ENCODE data around the gene RAVER1. TPM values are rescaled to one million over a fixed set of nuclear protein-coding genes. Genes with fewer than 3 reads are reported as not detected.
"Not testable (repeated sequence)": the region's sequence is repeated elsewhere in the genome, so short reads cannot be mapped to it uniquely, and the experiment has no call there.

Gene RAVER1
- total RNA-seq, 4 donors from 2014 or later = 7.4 to 42.4 (median 16.4) TPM

GRCh38 chr19:10339977-10340376, 6.6 kb upstream of the RAVER1 start:
- Histone ChIP-seq H3K27me3 (no peaks in the 10 kb centered on the region), H3K27ac (no peak overlapping the region), H3K4me3 (no peak overlapping the region), H3K9me3 (no peaks in the 10 kb centered on the region), H3K4me1 (no peaks in the 10 kb centered on the region), H3K36me3 (no peaks in the 10 kb centered on the region)
- TF ChIP-seq, protein P1, sequence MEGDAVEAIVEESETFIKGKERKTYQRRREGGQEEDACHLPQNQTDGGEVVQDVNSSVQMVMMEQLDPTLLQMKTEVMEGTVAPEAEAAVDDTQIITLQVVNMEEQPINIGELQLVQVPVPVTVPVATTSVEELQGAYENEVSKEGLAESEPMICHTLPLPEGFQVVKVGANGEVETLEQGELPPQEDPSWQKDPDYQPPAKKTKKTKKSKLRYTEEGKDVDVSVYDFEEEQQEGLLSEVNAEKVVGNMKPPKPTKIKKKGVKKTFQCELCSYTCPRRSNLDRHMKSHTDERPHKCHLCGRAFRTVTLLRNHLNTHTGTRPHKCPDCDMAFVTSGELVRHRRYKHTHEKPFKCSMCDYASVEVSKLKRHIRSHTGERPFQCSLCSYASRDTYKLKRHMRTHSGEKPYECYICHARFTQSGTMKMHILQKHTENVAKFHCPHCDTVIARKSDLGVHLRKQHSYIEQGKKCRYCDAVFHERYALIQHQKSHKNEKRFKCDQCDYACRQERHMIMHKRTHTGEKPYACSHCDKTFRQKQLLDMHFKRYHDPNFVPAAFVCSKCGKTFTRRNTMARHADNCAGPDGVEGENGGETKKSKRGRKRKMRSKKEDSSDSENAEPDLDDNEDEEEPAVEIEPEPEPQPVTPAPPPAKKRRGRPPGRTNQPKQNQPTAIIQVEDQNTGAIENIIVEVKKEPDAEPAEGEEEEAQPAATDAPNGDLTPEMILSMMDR (IDR thresholded peaks at IDR 0.05) = no peak
- no peak for TF ChIP-seq POLR2A (IDR thresholded peaks at IDR 0.05)
- intact Hi-C loops (cut with DNase I; ENCODE audit: low total_unique reads) = loop anchor here (10.0 kb wide), 1 partner anchor 45 kb away; the partner anchor contains the start of gene TYK2
- DNase-seq = no peak

GRCh38 chr19:10339380-10339960, 6.1 kb upstream of the RAVER1 start, which contains the start of gene ICAM3:
TSS of gene ICAM3 (minus strand) at chr19:10339624. CDS start at chr19:10339614, 10 bp downstream.
- DNase-seq = no peak
- no peaks in the 10 kb centered on the region for H3K36me3 ChIP-seq
- no peaks in the 10 kb centered on the region for H3K4me1 ChIP-seq
- intact Hi-C loops (cut with DNase I; ENCODE audit: low total_unique reads) = loop anchor here (10.0 kb wide), 1 partner anchor 45 kb away; the partner anchor contains the start of gene TYK2
- H3K27me3 ChIP-seq = no peaks in the 10 kb centered on the region
- no peaks in the 10 kb centered on the region for H3K9me3 ChIP-seq
- TF ChIP-seq POLR2A (IDR thresholded peaks at IDR 0.05) = no peak
- TF ChIP-seq, protein P1 (IDR thresholded peaks at IDR 0.05) = no peak
- H3K4me3 ChIP-seq = no peak within 1 kb of the TSS
- no peak within 1 kb of the TSS for H3K27ac ChIP-seq

- intact Hi-C loops (cut with DNase I; ENCODE audit: low total_unique reads) = loop anchor here (10.0 kb wide), 1 partner anchor 46 kb away; the partner anchor contains the start of gene TYK2
- no peak for DNase-seq
- Histone ChIP-seq H3K9me3 (no peaks in the 10 kb centered on the region), H3K4me1 (no peaks in the 10 kb centered on the region), H3K27me3 (no peaks in the 10 kb centered on the region), H3K4me3 (no peak overlapping the region), H3K27ac (no peak overlapping the region), H3K36me3 (no peaks in the 10 kb centered on the region)
- TF ChIP-seq, protein P1 (IDR thresholded peaks at IDR 0.05) = no peak
- TF ChIP-seq POLR2A (IDR thresholded peaks at IDR 0.05) = no peak
Measured at GRCh38 chr19:10338940-10339339, 5.6 kb upstream of the RAVER1 start.

GRCh38 chr19:10336725-10337124, 3.4 kb upstream of the RAVER1 start:
- H3K9me3 ChIP-seq, DNase-seq, H3K27me3 ChIP-seq, H3K27ac ChIP-seq, H3K36me3 ChIP-seq, H3K4me1 ChIP-seq, H3K4me3 ChIP-seq: not testable (repeated sequence)
- intact Hi-C loops (cut with DNase I; ENCODE audit: low total_unique reads) = loop anchor here (10.0 kb wide), 1 partner anchor 48 kb away; the partner anchor contains the start of gene TYK2

GRCh38 chr19:10335352-10335985, 2.1 kb upstream of the RAVER1 start:
- intact Hi-C loops (cut with DNase I; ENCODE audit: low total_unique reads) = loop anchor here (10.0 kb wide), 1 partner anchor 49 kb away; the partner anchor contains the start of gene TYK2
- Histone ChIP-seq H3K4me3 (peak overlapping the region in 1 of 2 donors; percentile 77), H3K9me3 (no peaks in the 10 kb centered on the region), H3K27me3 (no peaks in the 10 kb centered on the region), H3K4me1 (peaks cover 0 to 5% of the 10 kb centered on the region in 2 donors), H3K27ac (peak overlapping the region; percentile 38 to 52), H3K36me3 (no peaks in the 10 kb centered on the region)
- DNase-seq = no peak
- TF ChIP-seq POLR2A (IDR thresholded peaks at IDR 0.05) = no peak
- TF ChIP-seq, protein P1 (IDR thresholded peaks at IDR 0.05) = no peak

All from uterus (tissue), 4 donors.